ENCODE measurements around the gene POU6F2. TPM values are rescaled to one million over a fixed set of nuclear protein-coding genes. Genes with fewer than 3 reads are reported as not detected.

The POU6F2 gene
- total RNA-seq, 8 experiments from 2014 or later = 0.15 to 11.1 (median 6.9) TPM; not detected in 1

- H3K4me1 ChIP-seq (replicated peaks in 1 of 2) = peaks cover 0 to 4% of the 10 kb centered on the region in 2 donors
- ATAC-seq (replicated peaks in 6 of 8) = no peak
- WGBS, 10 experiments = 0 to 100% (median 92%) methylated on average over 1 to 5 of the region's 5 CpGs; no CpG with 5 or more reads in 2 of the 10 experiments
- no peak overlapping the region for H3K27ac ChIP-seq
- in situ Hi-C loops (cut with MboI; ENCODE audit: low pct_unique_long_range_greater_than_20kb in 2 of 9, low sequenced_read_pairs in 9 of 9, unreplicated experiment in 9 of 9) = no loop called here
- no peak overlapping the region for H3K4me3 ChIP-seq
Observed at GRCh38 chr7:39153113-39153512, 175.4 kb downstream of the POU6F2 start.

- Histone ChIP-seq H3K4me3 (no peak overlapping the region), H3K27ac (no peak overlapping the region), H3K4me1 (replicated peaks in 1 of 2) (peaks cover 0 to 4% of the 10 kb centered on the region in 2 donors)
- no peak for ATAC-seq (replicated peaks in 6 of 8)
- in situ Hi-C loops (cut with MboI; ENCODE audit: low pct_unique_long_range_greater_than_20kb in 2 of 9, low sequenced_read_pairs in 9 of 9, unreplicated experiment in 9 of 9) = no loop called here
- WGBS, 10 experiments = 25 to 97% (median 71%) methylated on average over 1 to 5 of the region's 5 CpGs; no CpG with 5 or more reads in 2 of the 10 experiments
Observed at GRCh38 chr7:39153647-39154046, 175.9 kb downstream of the POU6F2 start.

- 13 to 100% (median 94%) methylated on average over 1 to 2 of the region's 2 CpGs; no CpG with 5 or more reads in 3 of the 10 experiments for WGBS, 10 experiments
- H3K27ac ChIP-seq = no peak overlapping the region
- no peak for ATAC-seq (replicated peaks in 6 of 8)
Observed at GRCh38 chr7:39154815-39155214, 177.1 kb downstream of the POU6F2 start.

GRCh38 chr7:39158367-39158766, 180.7 kb downstream of the POU6F2 start:
- Histone ChIP-seq H3K27ac (no peak overlapping the region), H3K4me1 (replicated peaks in 1 of 2) (peaks cover 0 to 5% of the 10 kb centered on the region in 2 donors), H3K4me3 (no peak overlapping the region)
- no peak for ATAC-seq (replicated peaks in 6 of 8)
- 87 to 100% (median 93%) methylated on average over 2 to 3 of the region's 3 CpGs; no CpG with 5 or more reads in 6 of the 10 experiments for WGBS, 10 experiments
- in situ Hi-C loops (cut with MboI; ENCODE audit: low pct_unique_long_range_greater_than_20kb in 2 of 9, low sequenced_read_pairs in 9 of 9, unreplicated experiment in 9 of 9) = no loop called here

More at GRCh38 chr7:39154815-39155214, 177.1 kb downstream of the POU6F2 start:
- in situ Hi-C loops (cut with MboI; ENCODE audit: low pct_unique_long_range_greater_than_20kb in 2 of 9, low sequenced_read_pairs in 9 of 9, unreplicated experiment in 9 of 9) = no loop called here
- Histone ChIP-seq H3K4me1 (replicated peaks in 1 of 2) (peaks cover 0 to 4% of the 10 kb centered on the region in 2 donors), H3K4me3 (no peak overlapping the region)

- peak in 5 of 8 experiments; percentile 56 to 77 (median 70) for ATAC-seq (replicated peaks in 6 of 8)
- Histone ChIP-seq H3K4me1 (replicated peaks in 1 of 2) (peaks cover 7 to 8% of the 10 kb centered on the region in 2 donors), H3K27ac (no peak overlapping the region), H3K4me3 (no peak overlapping the region)
- WGBS, 10 experiments = 0 to 80% (median 53%) methylated on average over 1 to 2 of the region's 2 CpGs; no CpG with 5 or more reads in 1 of the 10 experiments
- in situ Hi-C loops (cut with MboI; ENCODE audit: low pct_unique_long_range_greater_than_20kb in 2 of 9, low sequenced_read_pairs in 9 of 9, unreplicated experiment in 9 of 9) = no loop called here
Observed at GRCh38 chr7:39161903-39162302, 184.2 kb downstream of the POU6F2 start.

GRCh38 chr7:39164887-39165286, 187.2 kb downstream of the POU6F2 start:
- in situ Hi-C loops (cut with MboI; ENCODE audit: low pct_unique_long_range_greater_than_20kb in 2 of 9, low sequenced_read_pairs in 9 of 9, unreplicated experiment in 9 of 9) = no loop called here
- Histone ChIP-seq H3K4me3 (no peak overlapping the region), H3K27ac (no peak overlapping the region), H3K4me1 (replicated peaks in 1 of 2) (peaks cover 8 to 15% of the 10 kb centered on the region in 2 donors)
- peak in 5 of 8 experiments; percentile 82 to 89 (median 82) for ATAC-seq (replicated peaks in 6 of 8)
- 50 to 100% (median 71%) methylated on average over 1 to 4 of the region's 4 CpGs; no CpG with 5 or more reads in 2 of the 10 experiments for WGBS, 10 experiments

GRCh38 chr7:39168403-39169098, 190.8 kb downstream of the POU6F2 start:
- no peak overlapping the region for H3K4me3 ChIP-seq
- H3K4me1 ChIP-seq (replicated peaks in 1 of 2) = peaks cover 3 to 15% of the 10 kb centered on the region in 2 donors
- ATAC-seq (replicated peaks in 6 of 8) = peak in 5 of 8 experiments; percentile 54 to 66 (median 63)
- H3K27ac ChIP-seq = no peak overlapping the region
- in situ Hi-C loops (cut with MboI; ENCODE audit: low pct_unique_long_range_greater_than_20kb in 2 of 9, low sequenced_read_pairs in 9 of 9, unreplicated experiment in 9 of 9) = no loop called here
- 35 to 100% (median 67%) methylated on average over 1 to 8 of the region's 8 CpGs for WGBS, 10 experiments

- Histone ChIP-seq H3K4me1 (replicated peaks in 1 of 2) (peaks cover 0 to 8% of the 10 kb centered on the region in 2 donors), H3K27ac (no peak overlapping the region), H3K4me3 (no peak overlapping the region)
- no peak for ATAC-seq (replicated peaks in 6 of 8)
- whole genome bisulfite sequencing, 10 experiments = 0 to 100% (median 73%) methylated on average over 1 of the region's 1 CpG
- in situ Hi-C loops (cut with MboI; ENCODE audit: low pct_unique_long_range_greater_than_20kb in 2 of 9, low sequenced_read_pairs in 9 of 9, unreplicated experiment in 9 of 9) = no loop called here
Observed at GRCh38 chr7:39172137-39172536, 194.4 kb downstream of the POU6F2 start.

GRCh38 chr7:39181398-39181797, 203.7 kb downstream of the POU6F2 start:
- Histone ChIP-seq H3K4me1 (replicated peaks in 1 of 2) (peaks cover 4 to 12% of the 10 kb centered on the region in 2 donors), H3K4me3 (no peak overlapping the region), H3K27ac (no peak overlapping the region)
- in situ Hi-C loops (cut with MboI; ENCODE audit: low pct_unique_long_range_greater_than_20kb in 2 of 9, low sequenced_read_pairs in 9 of 9, unreplicated experiment in 9 of 9) = no loop called here
- no peak for ATAC-seq (replicated peaks in 6 of 8)
- 42 to 100% (median 82%) methylated on average over 1 to 3 of the region's 3 CpGs; no CpG with 5 or more reads in 2 of the 10 experiments for WGBS, 10 experiments

GRCh38 chr7:39183796-39184195, 206.1 kb downstream of the POU6F2 start:
- H3K4me1 ChIP-seq (replicated peaks in 1 of 2) = peaks cover 4 to 12% of the 10 kb centered on the region in 2 donors
- no peak overlapping the region for H3K4me3 ChIP-seq
- H3K27ac ChIP-seq = no peak overlapping the region
- 38 to 100% (median 91%) methylated on average over 1 to 2 of the region's 2 CpGs; no CpG with 5 or more reads in 2 of the 10 experiments for WGBS, 10 experiments
- in situ Hi-C loops (cut with MboI; ENCODE audit: low pct_unique_long_range_greater_than_20kb in 2 of 9, low sequenced_read_pairs in 9 of 9, unreplicated experiment in 9 of 9) = no loop called here
- ATAC-seq (replicated peaks in 6 of 8) = peak in 1 of 8 experiments; percentile 60

- H3K27ac ChIP-seq = no peak overlapping the region
- H3K4me3 ChIP-seq = no peak overlapping the region
- in situ Hi-C loops (cut with MboI; ENCODE audit: low pct_unique_long_range_greater_than_20kb in 2 of 9, low sequenced_read_pairs in 9 of 9, unreplicated experiment in 9 of 9) = no loop called here
- peaks cover 4 to 12% of the 10 kb centered on the region in 2 donors for H3K4me1 ChIP-seq (replicated peaks in 1 of 2)
- WGBS, 10 experiments = 0 to 95% (median 58%) methylated on average over 1 to 3 of the region's 3 CpGs; no CpG with 5 or more reads in 2 of the 10 experiments
- peak in 5 of 8 experiments; percentile 32 to 94 (median 57) for ATAC-seq (replicated peaks in 6 of 8)
Observed at GRCh38 chr7:39184391-39184790, 206.7 kb downstream of the POU6F2 start.

- H3K27ac ChIP-seq = no peak overlapping the region
- ATAC-seq (replicated peaks in 6 of 8) = peak in 1 of 8 experiments; percentile 19
- WGBS, 10 experiments = 25 to 92% (median 80%) methylated on average over 1 to 2 of the region's 2 CpGs; no CpG with 5 or more reads in 5 of the 10 experiments
Observed at GRCh38 chr7:39186131-39186530, 208.4 kb downstream of the POU6F2 start.

GRCh38 chr7:39186671-39187070, 209.0 kb downstream of the POU6F2 start:
- no peak overlapping the region for H3K4me3 ChIP-seq
- no peak overlapping the region for H3K27ac ChIP-seq
- ATAC-seq (replicated peaks in 6 of 8) = no peak
- 38 to 82% (median 60%) methylated on average over 1 to 4 of the region's 4 CpGs; no CpG with 5 or more reads in 2 of the 10 experiments for WGBS, 10 experiments
- peaks cover 4 to 12% of the 10 kb centered on the region in 2 donors for H3K4me1 ChIP-seq (replicated peaks in 1 of 2)
- in situ Hi-C loops (cut with MboI; ENCODE audit: low pct_unique_long_range_greater_than_20kb in 2 of 9, low sequenced_read_pairs in 9 of 9, unreplicated experiment in 9 of 9) = no loop called here

More at GRCh38 chr7:39186131-39186530, 208.4 kb downstream of the POU6F2 start:
- Histone ChIP-seq H3K4me3 (no peak overlapping the region), H3K4me1 (replicated peaks in 1 of 2) (peaks cover 4 to 12% of the 10 kb centered on the region in 2 donors)
- in situ Hi-C loops (cut with MboI; ENCODE audit: low pct_unique_long_range_greater_than_20kb in 2 of 9, low sequenced_read_pairs in 9 of 9, unreplicated experiment in 9 of 9) = no loop called here
